ENCODE measurements around the gene SLC25A24.
"Not testable (repeated sequence)": the region's sequence is repeated elsewhere in the genome, so short reads cannot be mapped to it uniquely, and the experiment has no call there.

DNA sequence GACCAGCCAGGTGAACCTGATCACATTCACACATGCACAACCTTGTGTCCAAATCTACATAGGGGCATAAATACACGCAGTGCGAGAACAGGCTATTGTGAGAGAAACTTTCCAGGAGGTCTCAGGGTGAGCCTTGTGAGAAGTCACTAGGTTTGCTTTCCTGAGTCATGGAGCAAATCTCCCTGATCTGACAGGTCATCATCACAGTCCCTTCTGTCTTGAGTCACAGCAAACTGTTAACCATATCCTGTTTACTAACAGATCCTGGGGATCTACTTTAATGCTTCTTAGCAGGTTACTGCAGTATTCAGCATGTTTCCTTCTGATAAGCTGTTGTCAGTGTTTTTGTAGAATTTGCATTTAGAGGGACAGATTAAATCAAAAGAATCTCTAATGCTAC, 35.2 kb upstream of the SLC25A24 start:
- TF ChIP-seq, protein P1, sequence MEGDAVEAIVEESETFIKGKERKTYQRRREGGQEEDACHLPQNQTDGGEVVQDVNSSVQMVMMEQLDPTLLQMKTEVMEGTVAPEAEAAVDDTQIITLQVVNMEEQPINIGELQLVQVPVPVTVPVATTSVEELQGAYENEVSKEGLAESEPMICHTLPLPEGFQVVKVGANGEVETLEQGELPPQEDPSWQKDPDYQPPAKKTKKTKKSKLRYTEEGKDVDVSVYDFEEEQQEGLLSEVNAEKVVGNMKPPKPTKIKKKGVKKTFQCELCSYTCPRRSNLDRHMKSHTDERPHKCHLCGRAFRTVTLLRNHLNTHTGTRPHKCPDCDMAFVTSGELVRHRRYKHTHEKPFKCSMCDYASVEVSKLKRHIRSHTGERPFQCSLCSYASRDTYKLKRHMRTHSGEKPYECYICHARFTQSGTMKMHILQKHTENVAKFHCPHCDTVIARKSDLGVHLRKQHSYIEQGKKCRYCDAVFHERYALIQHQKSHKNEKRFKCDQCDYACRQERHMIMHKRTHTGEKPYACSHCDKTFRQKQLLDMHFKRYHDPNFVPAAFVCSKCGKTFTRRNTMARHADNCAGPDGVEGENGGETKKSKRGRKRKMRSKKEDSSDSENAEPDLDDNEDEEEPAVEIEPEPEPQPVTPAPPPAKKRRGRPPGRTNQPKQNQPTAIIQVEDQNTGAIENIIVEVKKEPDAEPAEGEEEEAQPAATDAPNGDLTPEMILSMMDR (conservative IDR thresholded peaks at IDR 0.05; ENCODE audit: low read length) = not testable (repeated sequence)
- not testable (repeated sequence) for TF ChIP-seq EZH2phosphoT487 (IDR thresholded peaks at IDR 0.05; ENCODE audit: borderline replicate concordance)
